ENCODE data around the gene LSS.

DNA sequence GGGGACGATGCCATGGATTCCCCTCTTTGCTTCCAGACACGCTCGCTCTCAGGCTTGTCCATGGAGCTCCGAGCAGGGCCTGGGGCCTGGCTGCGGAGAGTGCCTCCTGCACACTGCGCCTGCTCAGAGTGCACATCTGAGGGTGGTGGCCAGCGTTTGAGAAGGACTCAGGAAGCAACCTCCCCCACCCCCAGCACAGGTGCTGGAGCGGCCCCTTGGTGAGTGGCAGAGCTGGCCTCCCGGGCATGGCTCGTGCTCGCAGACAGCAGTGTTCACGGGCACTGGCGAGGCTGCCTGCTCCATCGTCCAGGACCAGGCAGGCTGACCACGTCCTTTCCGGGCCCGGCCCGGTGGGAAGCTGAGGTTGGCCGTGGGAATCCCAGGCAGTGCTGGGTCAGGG, 47.1 kb downstream of the LSS start:
- TF ChIP-seq EZH2 (IDR thresholded peaks at IDR 0.05; ENCODE audit: borderline replicate concordance, insufficient read depth, low read length, poor library complexity, severe bottlenecking) (no peak), POLR2AphosphoS5 (IDR thresholded peaks at IDR 0.05) (no peak), EP300 (conservative IDR thresholded peaks at IDR 0.05; ENCODE audit: poor library complexity, severe bottlenecking) (no peak), RAD21 (conservative IDR thresholded peaks at IDR 0.05) (no peak), TAF1 (IDR thresholded peaks at IDR 0.05; ENCODE audit: low read depth) (no peak)
- TF ChIP-seq, protein P1, sequence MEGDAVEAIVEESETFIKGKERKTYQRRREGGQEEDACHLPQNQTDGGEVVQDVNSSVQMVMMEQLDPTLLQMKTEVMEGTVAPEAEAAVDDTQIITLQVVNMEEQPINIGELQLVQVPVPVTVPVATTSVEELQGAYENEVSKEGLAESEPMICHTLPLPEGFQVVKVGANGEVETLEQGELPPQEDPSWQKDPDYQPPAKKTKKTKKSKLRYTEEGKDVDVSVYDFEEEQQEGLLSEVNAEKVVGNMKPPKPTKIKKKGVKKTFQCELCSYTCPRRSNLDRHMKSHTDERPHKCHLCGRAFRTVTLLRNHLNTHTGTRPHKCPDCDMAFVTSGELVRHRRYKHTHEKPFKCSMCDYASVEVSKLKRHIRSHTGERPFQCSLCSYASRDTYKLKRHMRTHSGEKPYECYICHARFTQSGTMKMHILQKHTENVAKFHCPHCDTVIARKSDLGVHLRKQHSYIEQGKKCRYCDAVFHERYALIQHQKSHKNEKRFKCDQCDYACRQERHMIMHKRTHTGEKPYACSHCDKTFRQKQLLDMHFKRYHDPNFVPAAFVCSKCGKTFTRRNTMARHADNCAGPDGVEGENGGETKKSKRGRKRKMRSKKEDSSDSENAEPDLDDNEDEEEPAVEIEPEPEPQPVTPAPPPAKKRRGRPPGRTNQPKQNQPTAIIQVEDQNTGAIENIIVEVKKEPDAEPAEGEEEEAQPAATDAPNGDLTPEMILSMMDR (IDR thresholded peaks at IDR 0.05; ENCODE audit: poor library complexity, severe bottlenecking): no peak
- TF ChIP-seq, protein P2, sequence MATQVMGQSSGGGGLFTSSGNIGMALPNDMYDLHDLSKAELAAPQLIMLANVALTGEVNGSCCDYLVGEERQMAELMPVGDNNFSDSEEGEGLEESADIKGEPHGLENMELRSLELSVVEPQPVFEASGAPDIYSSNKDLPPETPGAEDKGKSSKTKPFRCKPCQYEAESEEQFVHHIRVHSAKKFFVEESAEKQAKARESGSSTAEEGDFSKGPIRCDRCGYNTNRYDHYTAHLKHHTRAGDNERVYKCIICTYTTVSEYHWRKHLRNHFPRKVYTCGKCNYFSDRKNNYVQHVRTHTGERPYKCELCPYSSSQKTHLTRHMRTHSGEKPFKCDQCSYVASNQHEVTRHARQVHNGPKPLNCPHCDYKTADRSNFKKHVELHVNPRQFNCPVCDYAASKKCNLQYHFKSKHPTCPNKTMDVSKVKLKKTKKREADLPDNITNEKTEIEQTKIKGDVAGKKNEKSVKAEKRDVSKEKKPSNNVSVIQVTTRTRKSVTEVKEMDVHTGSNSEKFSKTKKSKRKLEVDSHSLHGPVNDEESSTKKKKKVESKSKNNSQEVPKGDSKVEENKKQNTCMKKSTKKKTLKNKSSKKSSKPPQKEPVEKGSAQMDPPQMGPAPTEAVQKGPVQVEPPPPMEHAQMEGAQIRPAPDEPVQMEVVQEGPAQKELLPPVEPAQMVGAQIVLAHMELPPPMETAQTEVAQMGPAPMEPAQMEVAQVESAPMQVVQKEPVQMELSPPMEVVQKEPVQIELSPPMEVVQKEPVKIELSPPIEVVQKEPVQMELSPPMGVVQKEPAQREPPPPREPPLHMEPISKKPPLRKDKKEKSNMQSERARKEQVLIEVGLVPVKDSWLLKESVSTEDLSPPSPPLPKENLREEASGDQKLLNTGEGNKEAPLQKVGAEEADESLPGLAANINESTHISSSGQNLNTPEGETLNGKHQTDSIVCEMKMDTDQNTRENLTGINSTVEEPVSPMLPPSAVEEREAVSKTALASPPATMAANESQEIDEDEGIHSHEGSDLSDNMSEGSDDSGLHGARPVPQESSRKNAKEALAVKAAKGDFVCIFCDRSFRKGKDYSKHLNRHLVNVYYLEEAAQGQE (IDR thresholded peaks at IDR 0.05; ENCODE audit: borderline replicate concordance): no peak

All from neural cell (in vitro differentiated cells).